HG03280 (cell line): Measurements from ENCODE around the gene TRDN.
"Not testable (repeated sequence)": the region's sequence is repeated elsewhere in the genome, so short reads cannot be mapped to it uniquely, and the experiment has no call there.

Source experiments
- ATAC-seq: cut with Tn5 transposase; IDR thresholded peaks from one replicate; pipeline ENCODE4 v1.9.1; 2021; ENCODE audit warnings: mild to moderate bottlenecking, moderate library complexity; ENCODE audit not compliant: unreplicated experiment

The TRDN gene

DNA sequence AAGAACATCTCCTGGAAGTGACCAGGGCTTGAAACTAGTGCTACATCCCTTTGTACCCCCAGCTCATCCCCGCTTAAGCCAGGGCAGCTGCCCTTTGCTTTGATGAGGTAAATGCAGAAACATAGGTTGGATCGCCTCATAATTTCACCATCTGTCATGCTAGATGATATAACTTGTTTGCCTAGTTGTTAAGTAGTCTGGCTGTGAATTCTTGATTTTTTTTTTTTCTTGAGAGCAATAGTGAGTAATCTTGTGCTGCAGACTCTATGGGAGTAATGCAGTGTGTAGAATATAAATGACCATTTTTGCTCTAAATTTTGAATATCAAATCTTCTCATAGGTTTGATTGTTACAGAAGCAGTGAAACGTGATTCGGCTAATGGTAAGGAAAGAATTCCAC lies 4.1 kb downstream of the TRDN start:
- ATAC-seq: no peak

DNA sequence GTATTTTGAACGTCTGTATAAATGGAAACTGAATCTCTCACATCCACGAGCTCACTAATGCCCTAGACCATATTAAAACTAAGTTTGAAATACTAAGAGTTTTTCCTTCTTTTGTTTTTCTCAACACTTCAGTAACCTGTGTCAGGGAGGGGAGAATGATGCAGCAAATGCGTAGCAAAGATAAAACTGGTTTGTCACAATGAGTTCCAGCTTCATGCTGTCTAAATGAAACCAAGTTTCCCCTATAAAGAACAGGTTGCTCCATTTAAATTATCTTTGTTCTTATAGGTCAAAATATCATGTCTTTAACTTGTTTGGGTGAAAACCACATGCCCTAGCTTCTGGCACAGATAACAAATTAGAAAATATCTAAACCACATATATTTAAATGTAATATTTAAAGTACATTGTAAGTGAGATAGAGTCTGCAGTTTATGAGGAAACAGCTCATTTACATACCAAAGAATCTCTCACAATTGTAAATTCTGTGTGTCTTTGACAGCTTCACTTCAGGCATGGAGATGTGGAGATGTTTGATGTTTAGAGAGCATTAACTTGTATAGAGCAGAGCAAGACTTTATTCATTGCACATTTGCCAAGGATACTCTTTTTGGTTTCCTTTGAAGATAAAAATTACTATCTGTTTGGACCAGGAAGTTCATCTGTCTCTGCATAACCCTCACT lies 7.3 kb downstream of the TRDN start:
- no peak for ATAC-seq

DNA sequence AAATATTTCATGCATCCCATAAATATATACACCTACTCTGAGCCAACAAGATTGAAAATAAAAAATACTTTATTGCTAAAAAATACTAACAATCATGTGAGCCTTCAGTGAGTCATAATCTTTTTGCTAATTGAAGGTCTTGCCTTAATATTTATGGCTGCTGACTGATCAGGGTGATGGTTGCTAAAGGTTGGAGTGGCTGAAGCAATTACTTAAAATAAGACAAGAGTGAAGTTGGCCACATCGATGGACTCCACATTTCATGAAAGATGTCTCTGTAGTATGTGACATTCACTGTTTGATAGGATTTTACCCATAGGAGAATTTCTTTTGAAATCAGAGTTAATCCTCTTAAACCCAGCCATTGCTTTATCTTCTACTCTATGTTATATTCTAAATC lies 11.1 kb downstream of the TRDN start:
- ATAC-seq: no peak

DNA sequence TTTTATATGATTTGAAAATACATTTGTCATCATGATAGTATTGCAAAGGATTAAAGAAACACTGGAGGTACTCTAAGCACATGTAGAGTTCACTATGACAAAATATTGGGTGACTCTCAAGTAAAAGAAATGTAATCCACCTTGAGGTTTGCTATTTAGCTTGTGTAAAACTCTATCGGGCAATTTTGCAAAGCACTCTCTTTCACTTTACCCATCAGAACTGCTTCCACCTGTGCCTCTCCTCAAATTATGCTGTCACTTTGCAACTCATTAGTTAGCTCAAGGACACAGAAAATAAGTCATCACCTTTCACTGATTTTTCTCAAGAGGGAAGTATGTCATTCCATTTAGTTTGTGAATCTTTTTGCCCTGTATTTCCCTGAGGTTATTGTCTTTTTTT lies 14.0 kb downstream of the TRDN start:
- no peak for ATAC-seq

DNA sequence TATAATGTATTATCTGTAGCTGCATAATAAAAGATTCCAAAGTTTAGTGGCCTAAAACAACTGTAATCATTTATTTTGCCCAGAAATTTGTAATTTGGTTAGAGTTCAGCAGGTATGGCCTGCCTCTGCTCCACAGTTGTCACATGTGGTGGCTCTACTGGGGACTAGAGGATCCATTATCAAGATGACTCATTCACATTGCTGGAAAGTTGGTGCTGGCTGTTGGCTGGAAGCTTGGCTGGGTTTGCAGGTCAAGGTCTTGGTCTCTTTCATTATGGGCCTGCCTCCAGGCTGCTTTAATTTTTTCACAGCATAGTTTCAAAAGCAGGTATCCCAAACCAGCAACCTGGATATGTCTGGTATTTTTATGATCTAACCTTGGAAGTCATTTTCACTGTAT lies 17.6 kb downstream of the TRDN start:
- no peak for ATAC-seq

DNA sequence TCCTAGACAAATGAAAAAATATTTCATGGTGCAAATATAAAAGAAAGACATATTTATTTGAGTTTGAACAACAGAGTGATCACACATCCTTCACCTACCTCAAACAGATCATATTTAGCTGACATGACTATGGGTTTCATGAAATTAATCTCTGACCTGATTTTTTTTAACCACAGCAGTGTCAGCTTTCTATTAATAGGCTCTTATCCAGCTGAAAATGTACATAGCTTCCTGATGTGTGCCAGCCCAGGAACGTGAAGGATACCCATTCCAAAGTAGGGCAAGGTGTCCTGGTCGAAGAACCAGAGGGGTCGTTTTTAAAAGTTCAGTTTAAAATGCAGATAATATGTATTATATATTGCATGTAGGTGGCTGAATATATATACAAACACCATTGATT lies 19.8 kb downstream of the TRDN start:
- no peak for ATAC-seq

DNA sequence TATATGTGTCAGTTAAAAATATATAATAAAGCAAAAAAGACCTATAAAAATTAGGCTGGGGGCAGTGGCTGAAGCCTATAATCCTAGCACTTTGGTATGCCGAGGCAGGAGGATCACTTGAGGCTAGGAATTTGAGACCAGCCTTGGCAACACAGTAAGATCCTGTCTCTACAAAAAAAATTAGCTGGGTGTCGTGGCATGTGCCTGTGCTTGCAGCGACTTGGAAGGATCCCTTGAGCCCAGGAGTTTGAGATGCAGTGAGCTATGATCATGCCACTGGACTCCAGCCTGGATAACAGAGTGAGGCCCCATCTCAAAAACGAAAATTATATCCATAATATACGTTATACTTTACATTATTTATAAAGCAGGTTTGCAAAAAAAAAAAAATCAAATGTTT lies 20.7 kb downstream of the TRDN start:
- no peak for ATAC-seq

DNA sequence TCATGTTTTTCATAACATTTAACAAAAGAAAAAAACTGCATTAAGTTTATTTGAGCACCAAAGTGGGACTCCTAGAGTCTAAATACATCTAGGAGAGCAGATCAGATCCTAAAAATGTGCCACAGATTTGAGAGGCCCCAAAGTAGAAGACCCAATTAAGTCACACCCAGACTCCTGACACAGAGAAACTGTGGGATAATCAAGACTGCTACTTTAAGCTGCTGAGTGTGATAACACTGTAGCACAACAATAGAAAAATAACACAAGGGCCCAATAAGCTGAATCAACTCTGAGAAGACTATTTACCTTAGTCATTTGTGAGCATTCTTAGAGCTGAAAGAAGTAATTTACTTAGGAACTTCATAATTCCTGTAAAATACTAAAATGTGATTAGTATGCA lies 26.0 kb downstream of the TRDN start:
- no peak for ATAC-seq

- no peak for ATAC-seq
These were observed 32.7 kb downstream of the TRDN start for GRCh38 chr6:123604067-123604466.

- ATAC-seq: peak; percentile 87
These were observed 38.7 kb downstream of the TRDN start for GRCh38 chr6:123598011-123598410.

DNA sequence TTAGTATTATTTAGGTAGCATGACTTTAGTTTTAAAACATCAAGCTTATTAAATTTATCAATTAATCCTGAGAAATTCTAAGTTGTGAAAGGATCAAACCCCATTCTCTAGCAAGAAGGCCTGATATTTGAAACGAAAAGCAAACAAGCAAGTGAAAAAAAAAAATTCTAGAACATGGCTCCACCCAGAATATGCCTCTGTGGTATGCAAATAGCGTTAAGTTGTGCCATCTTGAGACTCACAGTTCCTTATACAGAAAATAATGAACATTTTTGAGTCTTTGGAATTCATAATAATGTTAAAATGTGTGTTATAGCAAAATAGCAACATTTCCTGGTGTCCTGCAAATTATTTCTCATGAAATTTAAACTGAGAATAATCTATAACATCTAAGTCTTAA lies 42.0 kb downstream of the TRDN start:
- no peak for ATAC-seq

- ATAC-seq: no peak
These were observed 44.3 kb downstream of the TRDN start for GRCh38 chr6:123592426-123592825.

DNA sequence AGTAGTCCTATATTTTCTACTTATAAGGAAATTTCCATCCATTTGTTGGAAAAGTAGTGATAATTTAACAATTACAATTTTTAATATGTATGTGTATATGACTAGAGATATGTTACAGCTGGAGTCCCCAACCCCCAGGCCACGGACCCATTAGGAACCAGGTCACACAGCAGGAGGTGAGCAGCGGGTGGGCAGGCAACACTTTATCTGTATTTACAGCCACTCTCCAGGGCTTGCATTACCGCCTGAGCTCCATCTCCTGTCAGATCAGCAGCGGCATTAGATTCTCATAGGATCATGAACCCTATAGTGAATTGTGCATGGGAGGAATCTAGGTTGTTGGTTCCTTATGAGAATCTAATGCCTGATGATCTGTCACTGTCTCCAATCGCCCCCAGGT lies 46.8 kb downstream of the TRDN start:
- no peak for ATAC-seq

DNA sequence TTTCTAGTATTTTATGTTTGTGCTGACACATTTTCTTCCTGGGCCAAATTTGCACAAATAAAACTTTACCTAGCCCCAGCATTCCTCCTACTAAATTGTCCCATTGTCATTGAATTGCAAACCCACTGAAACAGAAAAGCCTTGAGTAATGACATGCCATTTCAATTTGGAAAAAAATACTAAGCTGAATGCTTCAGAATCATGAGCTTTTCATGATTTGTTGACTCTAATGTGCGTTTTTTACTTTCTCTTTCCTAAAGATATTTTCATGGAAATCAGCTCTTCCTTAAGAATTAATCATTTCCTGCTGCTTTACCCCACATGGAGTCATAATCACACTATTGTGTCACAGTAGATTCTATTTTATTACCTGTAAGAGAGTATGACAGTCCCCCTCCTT lies 47.4 kb downstream of the TRDN start:
- ATAC-seq: no peak

DNA sequence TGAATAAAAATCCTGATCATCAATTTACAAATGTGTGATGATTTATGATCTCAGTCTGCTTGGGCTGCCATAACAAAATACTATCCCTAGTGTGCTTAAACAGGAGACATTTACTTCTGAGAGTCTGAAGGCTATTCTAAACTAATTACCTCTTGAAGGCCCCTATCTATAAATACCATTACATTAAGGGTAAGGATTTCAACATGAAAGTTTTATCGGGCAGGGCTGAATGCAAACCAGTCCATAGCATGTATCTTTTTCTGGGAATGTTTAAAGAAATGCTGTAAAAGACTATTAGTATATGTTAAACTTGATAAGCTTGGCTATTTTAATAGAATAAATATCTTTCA lies 48.2 kb downstream of the TRDN start:
- no peak for ATAC-seq

DNA sequence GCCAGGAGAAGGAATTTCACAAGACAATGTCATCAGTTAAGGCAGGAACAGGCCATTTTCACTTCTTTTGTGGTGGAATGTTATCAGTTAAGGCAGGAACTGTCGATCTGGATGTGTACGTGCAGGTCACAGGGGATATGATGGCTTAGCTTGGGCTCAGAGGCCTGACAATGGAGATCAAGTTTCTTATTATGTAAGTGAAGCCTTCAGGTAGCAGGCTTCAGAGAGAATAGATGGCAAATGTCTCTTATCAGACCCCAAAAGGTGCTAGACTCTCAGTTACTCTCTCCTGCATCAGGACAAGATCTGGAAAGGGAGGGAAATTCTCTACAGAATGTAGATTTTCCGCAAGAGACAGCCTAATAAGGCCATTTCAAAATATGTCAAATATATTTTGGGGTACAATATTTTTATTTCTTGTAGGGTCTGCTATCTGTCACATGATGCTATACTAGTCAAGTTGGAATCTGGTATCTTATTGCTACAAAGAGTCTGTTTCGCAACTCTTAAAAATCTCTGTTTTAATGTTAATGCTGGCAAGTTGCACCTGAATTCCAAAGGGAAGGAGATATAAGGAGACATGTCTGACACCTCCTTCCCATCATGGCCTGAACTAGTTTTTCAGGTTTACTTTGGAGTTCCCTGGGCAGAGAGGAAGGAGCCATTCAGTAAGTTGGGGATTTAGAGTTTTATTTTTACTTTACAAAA lies 48.8 kb downstream of the TRDN start:
- no peak for ATAC-seq

DNA sequence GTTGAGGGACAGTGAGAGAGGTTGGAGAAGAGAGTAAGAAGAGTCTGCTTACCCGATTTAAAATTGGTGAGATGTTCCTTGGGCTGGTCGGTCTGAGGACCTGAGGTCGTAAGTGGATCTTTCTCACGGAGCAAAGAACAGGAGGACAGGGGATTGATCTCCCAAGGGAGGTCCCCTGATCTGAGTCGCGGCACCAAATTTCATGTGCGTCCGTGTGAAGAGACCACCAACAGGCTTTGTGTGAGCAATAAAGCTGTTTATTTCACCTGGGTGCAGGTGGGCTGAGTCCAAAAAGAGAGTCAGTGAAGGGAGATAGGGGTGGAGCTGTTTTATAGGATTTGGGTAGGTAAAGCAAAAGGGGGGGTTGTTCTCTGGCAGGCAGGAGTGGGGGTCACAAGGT lies 49.3 kb downstream of the TRDN start:
- ATAC-seq: not testable (repeated sequence)

GRCh38 chr6:123580331-123580730 lies 56.4 kb downstream of the TRDN start:
- ATAC-seq: no peak

DNA sequence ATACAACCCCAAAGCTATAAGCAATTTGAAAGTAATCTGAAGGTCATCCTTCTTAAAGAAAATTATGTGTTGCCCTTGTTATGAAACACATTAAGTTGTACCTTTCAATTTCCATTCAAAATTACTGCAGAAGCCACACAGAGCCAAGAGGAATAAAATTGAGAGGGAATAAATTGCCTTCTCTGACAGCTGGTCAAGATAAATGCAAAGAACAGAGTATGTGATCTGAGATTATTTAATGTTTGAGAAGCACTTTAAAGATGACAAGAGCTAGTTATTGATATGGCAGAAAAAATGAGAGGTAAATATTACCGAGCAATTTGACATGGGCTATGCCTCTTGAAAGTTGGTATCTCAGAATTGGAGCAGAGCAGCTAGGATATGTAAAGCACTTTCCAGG lies 61.6 kb downstream of the TRDN start:
- ATAC-seq: no peak

- ATAC-seq: no peak
These were observed 65.7 kb downstream of the TRDN start for GRCh38 chr6:123570813-123571684.

DNA sequence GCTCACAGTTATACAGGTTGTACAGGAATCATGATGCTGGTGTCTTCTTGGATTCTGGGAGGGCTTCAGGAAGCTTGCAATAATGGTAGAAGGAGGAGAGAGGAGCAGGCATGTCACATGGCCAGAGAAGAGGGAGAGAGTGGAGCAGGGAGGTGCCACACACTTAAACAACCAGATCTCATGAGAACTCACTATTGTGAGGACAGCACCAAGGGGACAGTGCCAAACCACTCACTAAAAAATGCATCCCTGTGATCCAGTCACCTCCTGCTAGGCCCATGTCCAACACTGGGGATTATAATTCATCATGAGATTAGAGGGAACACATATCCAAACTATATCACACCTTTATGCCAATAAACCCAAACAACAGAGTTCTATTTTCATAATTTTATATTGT lies 67.2 kb downstream of the TRDN start:
- no peak for ATAC-seq

DNA sequence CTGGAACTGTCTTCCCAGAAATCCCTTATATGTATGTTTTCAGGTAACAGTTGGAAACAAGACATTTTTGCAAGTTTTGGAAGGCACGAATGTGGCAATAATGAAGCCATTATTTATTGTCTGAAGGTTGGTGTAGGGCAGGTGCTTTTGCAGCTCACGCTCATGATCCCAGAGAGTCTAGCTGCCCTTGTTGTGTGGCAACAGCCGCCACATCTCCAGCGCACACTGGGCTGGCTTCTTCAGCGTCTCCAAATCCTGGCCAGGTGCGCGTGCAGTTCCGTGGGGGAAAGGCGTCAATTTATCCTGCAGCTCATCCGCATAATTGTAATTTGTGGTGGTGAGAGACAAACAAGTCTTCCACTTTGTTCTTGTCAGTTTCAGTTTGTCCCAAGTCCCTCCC lies 71.2 kb downstream of the TRDN start:
- ATAC-seq: no peak
